ENCODE results near the gene ATP5PD.

Gene ATP5PD

GRCh38 chr17:75004371-75004770 is 42.4 kb downstream of the ATP5PD start:
- peaks cover 11 to 47% of the 10 kb centered on the region in 2 experiments; a peak in 2 of 3 replicates for H3K36me3 ChIP-seq (ENCODE audit: control insufficient read depth in 2 of 2, insufficient read depth in 1 of 2, low read length in 2 of 2)
- no peaks in the 10 kb centered on the region for H3K9me3 ChIP-seq (ENCODE audit: control insufficient read depth, insufficient read depth, low read depth, low read length)
- no peak overlapping the region for H3K27ac ChIP-seq (ENCODE audit: extremely low read depth, low read depth, low read length)
- H3K4me1 ChIP-seq (ENCODE audit: control insufficient read depth, insufficient read depth, low read length), result peaks cover 5% of the 10 kb centered on the region; the same call in 1 of the 2 replicates
- no peak overlapping the region for H3K4me3 ChIP-seq (ENCODE audit: low read depth, low read length)
- POLR2A ChIA-PET, result interaction anchor here (0.6 to 2.1 kb wide), 2 partner anchors 8 to 17 kb away, joined by 3 to 12 read pairs; partner anchors contain the start of genes CDR2L and MRPL58
- TF ChIP-seq ZNF514 (tag by site-specific recombination; IDR thresholded peaks at IDR 0.05), result no peak
- TF ChIP-seq HOXD13 (CRISPR knock-in tag; IDR thresholded peaks at IDR 0.05; ENCODE audit: borderline replicate concordance), result no peak
- CTCF ChIA-PET, result interaction anchor here (0.6 kb wide), 2 partner anchors 47 to 79 kb away, joined by 3 to 4 read pairs; no protein-coding TSS in a partner anchor

- no peak for TF ChIP-seq SETDB1 (IDR thresholded peaks at IDR 0.05; ENCODE audit: insufficient read length, low read length)
- TF ChIP-seq ZNF112 (tag by site-specific recombination; IDR thresholded peaks at IDR 0.05), result no peak
- TF ChIP-seq ZNF24 (tag by site-specific recombination; IDR thresholded peaks at IDR 0.05), result no peak
- TF ChIP-seq ZNF324 (tag by site-specific recombination; IDR thresholded peaks at IDR 0.05), result no peak
- no peak for TF ChIP-seq KLF1 (tag by site-specific recombination; IDR thresholded peaks at IDR 0.05)
- TF ChIP-seq ZNF155 (tag by site-specific recombination; IDR thresholded peaks at IDR 0.05), result no peak
- TF ChIP-seq ZNF311 (tag by site-specific recombination; IDR thresholded peaks at IDR 0.05; ENCODE audit: borderline replicate concordance), result no peak
- no peak for TF ChIP-seq ZNF549 (tag by site-specific recombination; IDR thresholded peaks at IDR 0.05)
- no peak for TF ChIP-seq ZBTB17 (tag by site-specific recombination; IDR thresholded peaks at IDR 0.05)
- TF ChIP-seq, protein P1, sequence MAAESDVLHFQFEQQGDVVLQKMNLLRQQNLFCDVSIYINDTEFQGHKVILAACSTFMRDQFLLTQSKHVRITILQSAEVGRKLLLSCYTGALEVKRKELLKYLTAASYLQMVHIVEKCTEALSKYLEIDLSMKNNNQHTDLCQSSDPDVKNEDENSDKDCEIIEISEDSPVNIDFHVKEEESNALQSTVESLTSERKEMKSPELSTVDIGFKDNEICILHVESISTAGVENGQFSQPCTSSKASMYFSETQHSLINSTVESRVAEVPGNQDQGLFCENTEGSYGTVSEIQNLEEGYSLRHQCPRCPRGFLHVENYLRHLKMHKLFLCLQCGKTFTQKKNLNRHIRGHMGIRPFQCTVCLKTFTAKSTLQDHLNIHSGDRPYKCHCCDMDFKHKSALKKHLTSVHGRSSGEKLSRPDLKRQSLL (tag by site-specific recombination; IDR thresholded peaks at IDR 0.05), result no peak
- no peak for TF ChIP-seq ZNF792 (tag by site-specific recombination; IDR thresholded peaks at IDR 0.05)
- no peak for TF ChIP-seq FEZF1 (tag by site-specific recombination; IDR thresholded peaks at IDR 0.05)
- Histone ChIP-seq H3K4me1 (ENCODE audit: control insufficient read depth, insufficient read depth, low read length) (peaks cover under 1% of the 10 kb centered on the region; the same call in 1 of the 2 replicates), H3K27ac (ENCODE audit: extremely low read depth, low read depth, low read length) (no peak overlapping the region), H3K9me3 (ENCODE audit: control insufficient read depth, insufficient read depth, low read depth, low read length) (no peaks in the 10 kb centered on the region), H3K36me3 (ENCODE audit: control insufficient read depth in 2 of 2, insufficient read depth in 1 of 2, low read length in 2 of 2) (peaks cover 11 to 49% of the 10 kb centered on the region in 2 experiments; a peak in 2 of 3 replicates), H3K4me3 (ENCODE audit: low read depth, low read length) (no peak overlapping the region)
- CTCF ChIA-PET, result interaction anchor here (0.6 kb wide), 1 partner anchor 46 kb away, joined by 4 read pairs; no protein-coding TSS in a partner anchor
- POLR2A ChIA-PET, result interaction anchor here (2.1 kb wide), 1 partner anchor 8 kb away, joined by 12 read pairs; the partner anchor contains the start of gene MRPL58
These were observed 42.8 kb downstream of the ATP5PD start for GRCh38 chr17:75003957-75004355.

DNA sequence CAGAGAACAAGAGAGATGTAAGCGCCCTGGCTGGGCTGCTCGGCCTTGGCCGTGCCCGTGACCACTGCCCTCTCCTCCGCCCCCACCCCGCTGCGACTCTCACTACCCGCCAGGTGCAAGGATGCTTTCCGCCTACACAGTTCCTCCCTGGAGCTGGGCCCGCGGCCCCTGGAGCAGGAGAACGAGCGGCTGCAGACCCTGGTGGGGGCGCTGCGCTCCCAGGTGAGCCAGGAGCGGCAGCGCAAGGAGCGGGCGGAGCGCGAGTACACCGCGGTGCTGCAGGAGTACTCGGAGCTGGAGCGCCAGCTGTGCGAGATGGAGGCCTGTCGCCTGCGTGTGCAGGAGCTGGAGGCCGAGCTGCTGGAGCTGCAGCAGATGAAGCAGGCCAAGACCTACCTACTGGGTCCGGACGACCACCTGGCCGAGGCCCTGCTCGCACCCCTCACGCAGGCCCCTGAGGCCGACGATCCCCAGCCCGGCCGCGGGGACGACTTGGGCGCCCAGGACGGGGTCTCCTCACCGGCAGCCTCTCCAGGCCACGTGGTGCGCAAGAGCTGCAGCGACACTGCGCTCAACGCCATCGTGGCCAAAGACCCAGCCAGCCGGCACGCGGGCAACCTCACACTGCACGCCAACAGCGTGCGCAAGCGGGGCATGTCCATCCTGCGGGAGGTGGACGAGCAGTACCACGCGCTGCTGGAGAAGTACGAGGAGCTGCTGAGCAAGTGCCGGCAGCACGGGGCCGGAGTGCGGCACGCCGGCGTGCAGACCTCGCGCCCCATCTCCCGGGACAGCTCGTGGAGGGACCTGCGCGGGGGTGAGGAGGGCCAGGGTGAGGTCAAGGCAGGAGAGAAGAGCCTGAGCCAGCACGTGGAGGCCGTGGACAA is 43.5 kb downstream of the ATP5PD start:
- Histone ChIP-seq H3K9me3 (ENCODE audit: control insufficient read depth, insufficient read depth, low read depth, low read length) (no peaks in the 10 kb centered on the region), H3K36me3 (ENCODE audit: control insufficient read depth in 2 of 2, insufficient read depth in 1 of 2, low read length in 2 of 2) (peaks cover 11 to 49% of the 10 kb centered on the region in 2 experiments; a peak in 2 of 3 replicates), H3K4me1 (ENCODE audit: control insufficient read depth, insufficient read depth, low read length) (no peaks in the 10 kb centered on the region; the same call in 1 of the 2 replicates), H3K4me3 (ENCODE audit: low read depth, low read length) (no peak overlapping the region), H3K27ac (ENCODE audit: extremely low read depth, low read depth, low read length) (no peak overlapping the region)
- ChIA-PET POLR2A (interaction anchor here (2.1 kb wide), 1 partner anchor 9 kb away, joined by 12 read pairs; the partner anchor contains the start of gene MRPL58), CTCF (interaction anchor here (0.6 to 0.7 kb wide), 2 partner anchors 9 to 46 kb away, joined by 3 to 4 read pairs; no protein-coding TSS in a partner anchor)
- no peak for TF ChIP-seq ZNF146 (tag by site-specific recombination; IDR thresholded peaks at IDR 0.05)
- no peak for TF ChIP-seq ZNF350 (tag by site-specific recombination; IDR thresholded peaks at IDR 0.05)
- no peak for TF ChIP-seq SP7 (tag by site-specific recombination; IDR thresholded peaks at IDR 0.05)
- TF ChIP-seq ZNF521 (tag by site-specific recombination; IDR thresholded peaks at IDR 0.05), result no peak
- no peak for TF ChIP-seq ZNF423 (tag by site-specific recombination; IDR thresholded peaks at IDR 0.05)
- no peak for TF ChIP-seq ZNF704 (tag by site-specific recombination; IDR thresholded peaks at IDR 0.05)
- TF ChIP-seq PRDM6 (tag by site-specific recombination; IDR thresholded peaks at IDR 0.05), result no peak
- TF ChIP-seq GLIS1 (tag by site-specific recombination; IDR thresholded peaks at IDR 0.05), result no peak
- no peak for TF ChIP-seq ZBTB48 (tag by site-specific recombination; IDR thresholded peaks at IDR 0.05)
- TF ChIP-seq KLF8 (tag by site-specific recombination; IDR thresholded peaks at IDR 0.05), result no peak
- TF ChIP-seq ZNF514 (tag by site-specific recombination; IDR thresholded peaks at IDR 0.05), result no peak
- TF ChIP-seq KLF10 (tag by site-specific recombination; IDR thresholded peaks at IDR 0.05), result no peak
- TF ChIP-seq, protein P2, sequence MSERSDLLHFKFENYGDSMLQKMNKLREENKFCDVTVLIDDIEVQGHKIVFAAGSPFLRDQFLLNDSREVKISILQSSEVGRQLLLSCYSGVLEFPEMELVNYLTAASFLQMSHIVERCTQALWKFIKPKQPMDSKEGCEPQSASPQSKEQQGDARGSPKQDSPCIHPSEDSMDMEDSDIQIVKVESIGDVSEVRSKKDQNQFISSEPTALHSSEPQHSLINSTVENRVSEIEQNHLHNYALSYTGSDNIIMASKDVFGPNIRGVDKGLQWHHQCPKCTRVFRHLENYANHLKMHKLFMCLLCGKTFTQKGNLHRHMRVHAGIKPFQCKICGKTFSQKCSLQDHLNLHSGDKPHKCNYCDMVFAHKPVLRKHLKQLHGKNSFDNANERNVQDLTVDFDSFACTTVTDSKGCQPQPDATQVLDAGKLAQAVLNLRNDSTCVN (tag by site-specific recombination; optimal IDR thresholded peaks at IDR 0.05), result no peak
- TF ChIP-seq GFI1B (tag by site-specific recombination; IDR thresholded peaks at IDR 0.05), result no peak
